ENCODE data around the gene HPS1. TPM values are rescaled to one million over a fixed set of nuclear protein-coding genes. Genes with fewer than 3 reads are reported as not detected.

The HPS1 gene
- total RNA-seq, 1 donor from 2014 or later = 34.7 TPM

- no peak for FAIRE-seq
- peaks cover 3% of the 10 kb centered on the region for H4K20me1 ChIP-seq (ENCODE audit: insufficient read depth, low read length)
These were observed 13.4 kb downstream of the HPS1 start for GRCh38 chr10:98433371-98433770.

GRCh38 chr10:98432330-98432729 is 14.4 kb downstream of the HPS1 start:
- H3K27ac Mint-ChIP-seq (ENCODE audit: unreplicated experiment) = no peak overlapping the region
- H3K36me3 ChIP-seq (ENCODE audit: insufficient read depth, low read length) = peaks cover 16% of the 10 kb centered on the region

More at GRCh38 chr10:98433371-98433770, 13.4 kb downstream of the HPS1 start:
- H3K27ac Mint-ChIP-seq (ENCODE audit: unreplicated experiment) = no peak overlapping the region
- peaks cover 7% of the 10 kb centered on the region for H3K9me3 Mint-ChIP-seq (ENCODE audit: unreplicated experiment)
- Histone ChIP-seq H3K4me2 (ENCODE audit: low read length) (no peak overlapping the region), H3K36me3 (ENCODE audit: insufficient read depth, low read length) (peaks cover 16% of the 10 kb centered on the region), H3K27ac (ENCODE audit: low read depth, low read length) (no peak overlapping the region), H3K9me3 (ENCODE audit: insufficient read depth, low read depth, low read length) (peaks cover 3% of the 10 kb centered on the region), H3K4me3 (ENCODE audit: insufficient read depth, low read depth, low read length) (no peak overlapping the region), H3K79me2 (ENCODE audit: insufficient read depth, low read length) (no peaks in the 10 kb centered on the region), H3K9ac (ENCODE audit: low read length) (no peak overlapping the region), H3K4me1 (ENCODE audit: insufficient read depth, low read length) (peaks cover 12% of the 10 kb centered on the region), H3K27me3 (ENCODE audit: insufficient read depth, low read length) (no peaks in the 10 kb centered on the region), H2AFZ (ENCODE audit: low read depth, low read length) (no peak overlapping the region)
- no peaks in the 10 kb centered on the region for H3K27me3 Mint-ChIP-seq (ENCODE audit: low read depth, unreplicated experiment)
- no peak for TF ChIP-seq EZH2 (IDR thresholded peaks at IDR 0.05; ENCODE audit: insufficient read depth, low read length)
- TF ChIP-seq CTCF (IDR thresholded peaks at IDR 0.05; ENCODE audit: insufficient read depth, low read depth, low read length) = no peak
- peaks cover 33% of the 10 kb centered on the region for H3K36me3 Mint-ChIP-seq (ENCODE audit: low read depth, unreplicated experiment)
- DNase-seq (ENCODE audit: low read depth) = no peak
- no peak overlapping the region for H3K4me3 Mint-ChIP-seq (ENCODE audit: unreplicated experiment)
- H3K4me1 Mint-ChIP-seq (ENCODE audit: low read depth, unreplicated experiment) = peaks cover 8% of the 10 kb centered on the region

More at GRCh38 chr10:98432330-98432729, 14.4 kb downstream of the HPS1 start:
- Histone ChIP-seq H2AFZ (ENCODE audit: low read depth, low read length) (no peak overlapping the region), H3K79me2 (ENCODE audit: insufficient read depth, low read length) (no peaks in the 10 kb centered on the region), H3K4me2 (ENCODE audit: low read length) (no peak overlapping the region), H3K9ac (ENCODE audit: low read length) (no peak overlapping the region), H3K27ac (ENCODE audit: low read depth, low read length) (no peak overlapping the region), H3K4me3 (ENCODE audit: insufficient read depth, low read depth, low read length) (no peak overlapping the region), H3K9me3 (ENCODE audit: insufficient read depth, low read depth, low read length) (peaks cover 3% of the 10 kb centered on the region), H3K27me3 (ENCODE audit: insufficient read depth, low read length) (no peaks in the 10 kb centered on the region), H4K20me1 (ENCODE audit: insufficient read depth, low read length) (peaks cover 3% of the 10 kb centered on the region), H3K4me1 (ENCODE audit: insufficient read depth, low read length) (peaks cover 12% of the 10 kb centered on the region)
- no peak for DNase-seq (ENCODE audit: low read depth)
- FAIRE-seq = no peak
- H3K4me3 Mint-ChIP-seq (ENCODE audit: unreplicated experiment) = no peak overlapping the region
- H3K27me3 Mint-ChIP-seq (ENCODE audit: low read depth, unreplicated experiment) = no peaks in the 10 kb centered on the region
- peaks cover 8% of the 10 kb centered on the region for H3K4me1 Mint-ChIP-seq (ENCODE audit: low read depth, unreplicated experiment)
- H3K36me3 Mint-ChIP-seq (ENCODE audit: low read depth, unreplicated experiment) = peaks cover 31% of the 10 kb centered on the region
- TF ChIP-seq CTCF (IDR thresholded peaks at IDR 0.05; ENCODE audit: insufficient read depth, low read depth, low read length) (no peak), EZH2 (IDR thresholded peaks at IDR 0.05; ENCODE audit: insufficient read depth, low read length) (no peak)
- H3K9me3 Mint-ChIP-seq (ENCODE audit: unreplicated experiment) = peaks cover 7% of the 10 kb centered on the region
